Measurements from ENCODE around the gene RRP9. TPM values are rescaled to one million over a fixed set of nuclear protein-coding genes. Genes with fewer than 3 reads are reported as not detected.

RRP9 gene
- total and polyA plus RNA-seq, 2 donors (not counting 1 experiment from before 2014, with no cell fraction given): 10.6 to 19.7 TPM

DNA sequence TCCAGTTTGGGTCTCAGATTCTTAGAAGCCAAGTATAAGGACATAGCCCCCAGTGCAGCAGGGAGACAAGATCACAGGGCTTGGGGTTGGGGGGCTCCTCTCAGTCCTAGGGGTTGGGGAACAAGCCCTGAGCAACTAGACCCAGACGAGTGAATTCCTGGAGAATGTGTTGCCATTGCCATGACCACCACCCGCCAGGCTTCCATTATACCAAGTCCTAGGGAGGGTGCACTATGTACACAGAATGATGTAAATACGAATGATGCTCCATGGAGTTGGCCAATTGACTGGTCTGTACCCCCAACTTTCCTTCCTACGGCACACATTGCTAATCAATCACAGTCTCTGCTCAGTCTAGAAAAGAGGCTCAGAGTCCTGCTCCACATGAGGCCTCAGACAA is 47.3 kb downstream of the RRP9 start:
- no peak for DNase-seq (ENCODE audit: low read depth in 2 of 2)
- Histone ChIP-seq H3K27ac (ENCODE audit: insufficient read depth, low read length) (no peak overlapping the region), H3K9ac (ENCODE audit: insufficient read depth, low read length) (no peak overlapping the region), H2AFZ (ENCODE audit: low read length) (no peak overlapping the region), H3K79me2 (ENCODE audit: control insufficient read depth, insufficient read depth, low read length) (no peaks in the 10 kb centered on the region), H3K9me3 (ENCODE audit: control insufficient read depth, insufficient read depth, low read depth, low read length) (no peaks in the 10 kb centered on the region), H3K4me1 (ENCODE audit: control insufficient read depth, extremely low read depth, insufficient read depth, low read length) (no peaks in the 10 kb centered on the region), H3K4me3 (replicated peaks in 1 of 4; ENCODE audit: control extremely low read depth in 1 of 4, insufficient read depth in 1 of 4, low read depth in 3 of 4, low read length in 4 of 4) (no peak overlapping the region), H3K36me3 (ENCODE audit: control insufficient read depth, insufficient read depth, low read length) (no peaks in the 10 kb centered on the region), H3K27me3 (ENCODE audit: control insufficient read depth, insufficient read depth, low read length) (no peaks in the 10 kb centered on the region), H3K4me2 (ENCODE audit: extremely low read depth, insufficient read depth, low read length) (no peak overlapping the region), H4K20me1 (ENCODE audit: control insufficient read depth, extremely low read depth, insufficient read depth, low read length) (no peaks in the 10 kb centered on the region)
- TF ChIP-seq EZH2 (IDR thresholded peaks at IDR 0.05; ENCODE audit: low read length, missing control alignments): no peak
- TF ChIP-seq, protein P1, sequence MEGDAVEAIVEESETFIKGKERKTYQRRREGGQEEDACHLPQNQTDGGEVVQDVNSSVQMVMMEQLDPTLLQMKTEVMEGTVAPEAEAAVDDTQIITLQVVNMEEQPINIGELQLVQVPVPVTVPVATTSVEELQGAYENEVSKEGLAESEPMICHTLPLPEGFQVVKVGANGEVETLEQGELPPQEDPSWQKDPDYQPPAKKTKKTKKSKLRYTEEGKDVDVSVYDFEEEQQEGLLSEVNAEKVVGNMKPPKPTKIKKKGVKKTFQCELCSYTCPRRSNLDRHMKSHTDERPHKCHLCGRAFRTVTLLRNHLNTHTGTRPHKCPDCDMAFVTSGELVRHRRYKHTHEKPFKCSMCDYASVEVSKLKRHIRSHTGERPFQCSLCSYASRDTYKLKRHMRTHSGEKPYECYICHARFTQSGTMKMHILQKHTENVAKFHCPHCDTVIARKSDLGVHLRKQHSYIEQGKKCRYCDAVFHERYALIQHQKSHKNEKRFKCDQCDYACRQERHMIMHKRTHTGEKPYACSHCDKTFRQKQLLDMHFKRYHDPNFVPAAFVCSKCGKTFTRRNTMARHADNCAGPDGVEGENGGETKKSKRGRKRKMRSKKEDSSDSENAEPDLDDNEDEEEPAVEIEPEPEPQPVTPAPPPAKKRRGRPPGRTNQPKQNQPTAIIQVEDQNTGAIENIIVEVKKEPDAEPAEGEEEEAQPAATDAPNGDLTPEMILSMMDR (conservative IDR thresholded peaks at IDR 0.05 in 1 of 2, IDR thresholded peaks at IDR 0.05 in 1 of 2; ENCODE audit: low read depth in 1 of 2, low read length in 2 of 2): no peak

DNA sequence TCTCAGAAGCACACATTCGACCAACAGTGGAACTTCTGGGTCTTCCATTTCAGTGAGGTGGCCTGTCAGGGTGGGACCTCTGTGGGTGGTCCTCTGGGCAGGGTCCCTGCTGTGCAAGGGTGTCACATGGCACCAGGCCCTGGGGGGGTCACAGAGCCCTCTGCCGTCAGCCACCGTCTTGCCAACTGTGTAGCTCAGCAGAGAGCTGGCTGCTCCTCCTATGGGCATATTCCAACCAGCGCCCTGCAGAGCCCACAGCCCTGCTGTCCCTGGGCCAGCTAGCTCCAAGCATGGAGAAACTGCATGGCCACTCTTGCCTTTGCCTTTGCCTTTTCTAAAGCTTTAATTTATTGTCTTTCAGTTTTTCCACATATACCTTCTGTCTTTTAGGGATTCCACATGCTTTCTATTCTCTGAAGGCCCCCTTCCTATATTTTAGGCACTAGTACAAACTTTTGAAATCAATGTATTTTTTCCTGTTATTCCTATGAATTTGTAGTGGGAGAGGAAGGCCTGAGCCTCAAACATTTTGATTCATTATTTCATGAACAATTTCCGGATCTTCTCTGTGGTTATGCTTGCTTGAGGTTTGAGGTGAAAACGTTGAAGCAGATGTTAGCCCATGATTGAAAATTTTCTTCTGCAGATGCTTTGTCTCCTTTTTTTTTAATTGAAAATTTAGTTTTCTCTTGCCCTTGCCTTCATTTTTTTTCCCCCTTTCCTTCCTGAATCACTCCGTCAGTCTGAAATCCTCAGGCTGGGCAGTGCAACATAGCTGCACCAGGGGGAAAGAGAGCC is 50.3 kb downstream of the RRP9 start:
- H3K36me3 ChIP-seq (ENCODE audit: control insufficient read depth, insufficient read depth, low read length): no peaks in the 10 kb centered on the region
- no peak overlapping the region for H3K4me2 ChIP-seq (ENCODE audit: extremely low read depth, insufficient read depth, low read length)
- no peak overlapping the region for H3K9ac ChIP-seq (ENCODE audit: insufficient read depth, low read length)
- H3K4me1 ChIP-seq (ENCODE audit: control insufficient read depth, extremely low read depth, insufficient read depth, low read length): no peaks in the 10 kb centered on the region
- no peak for DNase-seq (ENCODE audit: low read depth in 2 of 2)
- H4K20me1 ChIP-seq (ENCODE audit: control insufficient read depth, extremely low read depth, insufficient read depth, low read length): no peaks in the 10 kb centered on the region
- H3K27ac ChIP-seq (ENCODE audit: insufficient read depth, low read length): no peak overlapping the region
- H3K79me2 ChIP-seq (ENCODE audit: control insufficient read depth, insufficient read depth, low read length): no peaks in the 10 kb centered on the region
- no peak overlapping the region for H3K4me3 ChIP-seq (replicated peaks in 1 of 4; ENCODE audit: control extremely low read depth in 1 of 4, insufficient read depth in 1 of 4, low read depth in 3 of 4, low read length in 4 of 4)
- no peaks in the 10 kb centered on the region for H3K9me3 ChIP-seq (ENCODE audit: control insufficient read depth, insufficient read depth, low read depth, low read length)
- no peak for TF ChIP-seq EZH2 (IDR thresholded peaks at IDR 0.05; ENCODE audit: low read length, missing control alignments)
- TF ChIP-seq, protein P1 (conservative IDR thresholded peaks at IDR 0.05 in 1 of 2, IDR thresholded peaks at IDR 0.05 in 1 of 2; ENCODE audit: low read depth in 1 of 2, low read length in 2 of 2): no peak
- H2AFZ ChIP-seq (ENCODE audit: low read length): no peak overlapping the region
- H3K27me3 ChIP-seq (ENCODE audit: control insufficient read depth, insufficient read depth, low read length): no peaks in the 10 kb centered on the region

DNA sequence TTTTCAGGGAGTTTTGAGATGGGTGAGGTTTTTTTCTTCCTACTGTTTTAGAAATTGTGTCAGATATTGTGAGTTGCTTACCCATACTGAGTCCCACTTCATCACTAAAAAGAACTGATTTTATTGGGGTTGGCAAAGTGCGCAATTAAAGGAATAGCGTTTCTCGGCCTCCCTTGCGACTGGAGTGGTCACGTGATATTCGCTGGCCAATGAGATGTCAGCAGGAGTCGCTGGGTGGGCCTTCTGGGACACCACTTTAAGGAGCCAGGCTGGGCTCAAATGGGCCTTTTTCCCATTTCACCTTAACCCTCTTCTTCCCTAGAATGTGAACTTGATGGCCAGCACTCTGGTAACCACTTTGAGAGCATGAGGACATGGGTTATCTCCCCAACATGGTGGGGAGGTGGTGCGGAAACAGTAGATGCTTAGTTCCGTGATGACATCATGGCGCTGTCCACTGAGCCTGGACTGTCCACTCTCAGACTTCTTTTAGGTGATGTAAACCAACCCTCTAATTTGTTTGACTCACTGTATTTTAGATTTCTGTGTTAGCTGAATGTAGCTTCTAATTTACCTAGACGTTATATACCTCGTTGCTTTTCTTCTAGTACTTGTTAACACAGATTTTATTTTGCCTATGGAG is 53.1 kb downstream of the RRP9 start:
- TF ChIP-seq EZH2 (IDR thresholded peaks at IDR 0.05; ENCODE audit: low read length, missing control alignments): no peak
- TF ChIP-seq, protein P1 (conservative IDR thresholded peaks at IDR 0.05 in 1 of 2, IDR thresholded peaks at IDR 0.05 in 1 of 2; ENCODE audit: low read depth in 1 of 2, low read length in 2 of 2): no peak
- no peaks in the 10 kb centered on the region for H3K27me3 ChIP-seq (ENCODE audit: control insufficient read depth, insufficient read depth, low read length)
- no peak for DNase-seq (ENCODE audit: low read depth in 2 of 2)

More for the DNA sequence above, 53.1 kb downstream of the RRP9 start:
- no peak overlapping the region for H3K4me3 ChIP-seq (replicated peaks in 1 of 4; ENCODE audit: control extremely low read depth in 1 of 4, insufficient read depth in 1 of 4, low read depth in 3 of 4, low read length in 4 of 4)
- H3K9me3 ChIP-seq (ENCODE audit: control insufficient read depth, insufficient read depth, low read depth, low read length): no peaks in the 10 kb centered on the region
- H3K27ac ChIP-seq (ENCODE audit: insufficient read depth, low read length): no peak overlapping the region
- no peak overlapping the region for H2AFZ ChIP-seq (ENCODE audit: low read length)
- H3K79me2 ChIP-seq (ENCODE audit: control insufficient read depth, insufficient read depth, low read length): no peaks in the 10 kb centered on the region
- H3K4me1 ChIP-seq (ENCODE audit: control insufficient read depth, extremely low read depth, insufficient read depth, low read length): no peaks in the 10 kb centered on the region
- H3K4me2 ChIP-seq (ENCODE audit: extremely low read depth, insufficient read depth, low read length): no peak overlapping the region
- H3K36me3 ChIP-seq (ENCODE audit: control insufficient read depth, insufficient read depth, low read length): no peaks in the 10 kb centered on the region
- no peak overlapping the region for H3K9ac ChIP-seq (ENCODE audit: insufficient read depth, low read length)
- H4K20me1 ChIP-seq (ENCODE audit: control insufficient read depth, extremely low read depth, insufficient read depth, low read length): no peaks in the 10 kb centered on the region

Data from fibroblast of lung (primary cell).